ENCODE results near the gene RAI14.
A peak's percentile ranks its signal among the peaks of the same experiment; 100 is the strongest.

Gene RAI14

GRCh38 chr5:34656700-34657273 is 659 bp downstream of the RAI14 start:
- peak overlapping the region; percentile 80 for H3K27ac ChIP-seq
- no peak for TF ChIP-seq CTCF (IDR thresholded peaks at IDR 0.05)
- no peak for TF ChIP-seq ZFX (IDR thresholded peaks at IDR 0.05; ENCODE audit: borderline replicate concordance)

- H3K27ac ChIP-seq, result no peak overlapping the region
- no peak for TF ChIP-seq ZFX (IDR thresholded peaks at IDR 0.05; ENCODE audit: borderline replicate concordance)
- no peak for TF ChIP-seq CTCF (IDR thresholded peaks at IDR 0.05)
Measured at GRCh38 chr5:34657274-34657921, 1.3 kb downstream of the RAI14 start.

GRCh38 chr5:34657988-34658387 is 1.9 kb downstream of the RAI14 start:
- no peak overlapping the region for H3K27ac ChIP-seq
- TF ChIP-seq CTCF (IDR thresholded peaks at IDR 0.05) (no peak), ZFX (IDR thresholded peaks at IDR 0.05; ENCODE audit: borderline replicate concordance) (no peak)

GRCh38 chr5:34659168-34659567 is 3.0 kb downstream of the RAI14 start:
- TF ChIP-seq ZFX (IDR thresholded peaks at IDR 0.05; ENCODE audit: borderline replicate concordance) (no peak), CTCF (IDR thresholded peaks at IDR 0.05) (no peak)
- no peak overlapping the region for H3K27ac ChIP-seq

- no peak overlapping the region for H3K27ac ChIP-seq
- no peak for TF ChIP-seq ZFX (IDR thresholded peaks at IDR 0.05; ENCODE audit: borderline replicate concordance)
- no peak for TF ChIP-seq CTCF (IDR thresholded peaks at IDR 0.05)
Measured at GRCh38 chr5:34660444-34660843, 4.3 kb downstream of the RAI14 start.

GRCh38 chr5:34663771-34664496 is 7.8 kb downstream of the RAI14 start:
- TF ChIP-seq ZFX (IDR thresholded peaks at IDR 0.05; ENCODE audit: borderline replicate concordance) (no peak), CTCF (IDR thresholded peaks at IDR 0.05) (no peak)
- H3K27ac ChIP-seq, result no peak overlapping the region
